HG03108 (cell line): ENCODE measurements around the gene SYT2.
"Not testable (repeated sequence)": the region's sequence is repeated elsewhere in the genome, so short reads cannot be mapped to it uniquely, and the experiment has no call there.

Source experiments
- ATAC-seq: cut with Tn5 transposase; IDR thresholded peaks from one replicate; pipeline ENCODE4 v1.9.1; 2021; ENCODE audit warnings: moderate library complexity; ENCODE audit not compliant: unreplicated experiment

The SYT2 gene

GRCh38 chr1:202644219-202645096 is 65.8 kb downstream of the SYT2 start:
- no peak for ATAC-seq

GRCh38 chr1:202643397-202644218 is 66.6 kb downstream of the SYT2 start:
- no peak for ATAC-seq

GRCh38 chr1:202642619-202643291 is 67.5 kb downstream of the SYT2 start:
- ATAC-seq = no peak

GRCh38 chr1:202642212-202642611 is 68.0 kb downstream of the SYT2 start:
- no peak for ATAC-seq

- no peak for ATAC-seq
Observed at GRCh38 chr1:202639500-202639899, 70.8 kb downstream of the SYT2 start.

- not testable (repeated sequence) for ATAC-seq
Observed at GRCh38 chr1:202638701-202639305, 71.5 kb downstream of the SYT2 start.

- ATAC-seq = no peak
Observed at GRCh38 chr1:202638019-202638700, 72.1 kb downstream of the SYT2 start.

- not testable (repeated sequence) for ATAC-seq
Observed at GRCh38 chr1:202637321-202638018, 72.8 kb downstream of the SYT2 start.

- ATAC-seq = not testable (repeated sequence)
Observed at GRCh38 chr1:202636171-202636570, 74.1 kb downstream of the SYT2 start.

GRCh38 chr1:202632241-202632640 is 78.0 kb downstream of the SYT2 start:
- ATAC-seq = no peak

GRCh38 chr1:202631076-202631923 is 79.0 kb downstream of the SYT2 start:
- ATAC-seq = no peak

- ATAC-seq = no peak
Observed at GRCh38 chr1:202630541-202630940, 79.7 kb downstream of the SYT2 start.

GRCh38 chr1:202630096-202630495 is 80.2 kb downstream of the SYT2 start:
- ATAC-seq = not testable (repeated sequence)

- peak; percentile 75 for ATAC-seq
Observed at GRCh38 chr1:202629257-202629811, 80.9 kb downstream of the SYT2 start.

GRCh38 chr1:202628646-202629215 is 81.5 kb downstream of the SYT2 start:
- no peak for ATAC-seq

GRCh38 chr1:202627841-202628565 is 82.3 kb downstream of the SYT2 start:
- no peak for ATAC-seq

GRCh38 chr1:202627036-202627435 is 83.2 kb downstream of the SYT2 start:
- ATAC-seq = not testable (repeated sequence)
